ENCODE measurements around the gene F7.
"Not testable (repeated sequence)": the region's sequence is repeated elsewhere in the genome, so short reads cannot be mapped to it uniquely, and the experiment has no call there.

The F7 gene

DNA sequence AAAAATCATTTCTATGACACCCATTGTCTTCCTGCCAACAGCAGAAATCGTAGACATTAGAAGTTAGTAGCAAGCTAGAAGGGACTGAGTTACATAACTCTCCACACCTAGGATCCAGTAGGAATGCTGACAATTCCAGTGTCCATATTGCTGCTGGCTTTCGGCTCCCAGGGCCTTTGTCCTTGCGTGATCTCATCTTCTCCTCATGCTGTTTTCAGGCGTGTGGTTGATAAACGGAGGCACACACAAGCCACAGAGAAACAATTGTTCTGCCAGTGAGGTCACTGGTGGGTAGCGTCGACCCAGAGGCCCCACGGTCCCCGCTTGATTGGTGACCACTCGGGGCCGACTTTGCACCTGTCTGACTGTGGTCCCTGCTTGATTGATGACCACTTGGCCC, 31.6 kb upstream of the F7 start:
- no peak for DNase-seq

DNA sequence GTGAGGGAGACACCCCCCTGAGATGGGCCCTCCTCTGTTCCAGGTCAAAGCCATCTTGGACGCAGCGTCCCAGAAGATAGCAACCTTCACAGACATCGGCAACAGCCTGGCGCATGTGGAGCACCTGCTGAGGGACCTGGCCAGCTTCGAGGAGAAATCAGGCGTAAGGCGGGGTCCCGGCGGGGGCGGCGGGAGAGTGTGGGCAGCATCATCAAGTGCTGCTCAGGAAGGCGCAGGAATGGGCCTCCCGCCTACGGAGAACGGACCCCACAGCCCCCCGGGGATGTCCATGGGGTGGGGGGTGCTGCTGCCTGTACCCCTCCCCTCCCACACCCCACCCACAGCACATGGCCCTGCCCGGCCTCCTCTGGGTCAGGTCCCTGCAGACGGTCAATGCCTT, 31.2 kb upstream of the F7 start:
- no peak for DNase-seq

DNA sequence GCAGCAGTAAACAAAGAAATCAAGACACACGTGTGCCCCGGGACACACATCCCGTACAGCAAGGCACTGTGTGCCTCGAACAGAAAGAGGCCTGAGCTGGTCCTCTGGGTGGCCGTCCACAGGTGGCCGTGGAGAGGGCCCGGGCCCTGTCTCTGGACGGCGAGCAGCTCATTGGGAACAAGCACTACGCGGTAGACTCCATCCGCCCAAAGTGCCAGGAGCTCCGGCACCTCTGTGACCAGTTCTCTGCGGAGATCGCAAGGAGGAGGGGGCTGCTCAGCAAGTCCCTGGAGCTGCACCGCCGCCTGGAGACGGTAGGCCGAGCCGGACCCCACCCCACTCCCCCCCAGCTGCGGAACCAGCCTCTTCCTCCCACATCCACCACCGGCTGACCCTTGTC, 30.7 kb upstream of the F7 start:
- DNase-seq, result no peak

DNA sequence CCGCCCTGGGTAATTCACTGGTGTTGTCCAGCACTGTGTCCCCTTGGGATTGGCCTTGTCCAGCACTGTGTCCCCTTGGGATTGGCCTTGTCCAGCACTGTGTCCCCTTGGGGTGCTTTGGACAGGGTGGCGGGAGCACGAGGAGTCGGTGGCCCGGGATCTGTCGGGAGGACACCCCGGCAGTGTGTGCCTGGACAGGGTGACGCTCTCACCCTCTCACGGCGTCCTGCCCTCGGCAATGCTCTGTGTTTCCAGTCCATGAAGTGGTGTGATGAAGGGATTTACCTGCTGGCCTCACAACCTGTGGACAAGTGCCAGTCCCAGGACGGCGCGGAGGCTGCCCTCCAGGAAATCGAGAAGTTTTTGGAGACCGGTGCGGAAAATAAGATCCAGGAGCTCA, 29.9 kb upstream of the F7 start:
- no peak for DNase-seq

DNA sequence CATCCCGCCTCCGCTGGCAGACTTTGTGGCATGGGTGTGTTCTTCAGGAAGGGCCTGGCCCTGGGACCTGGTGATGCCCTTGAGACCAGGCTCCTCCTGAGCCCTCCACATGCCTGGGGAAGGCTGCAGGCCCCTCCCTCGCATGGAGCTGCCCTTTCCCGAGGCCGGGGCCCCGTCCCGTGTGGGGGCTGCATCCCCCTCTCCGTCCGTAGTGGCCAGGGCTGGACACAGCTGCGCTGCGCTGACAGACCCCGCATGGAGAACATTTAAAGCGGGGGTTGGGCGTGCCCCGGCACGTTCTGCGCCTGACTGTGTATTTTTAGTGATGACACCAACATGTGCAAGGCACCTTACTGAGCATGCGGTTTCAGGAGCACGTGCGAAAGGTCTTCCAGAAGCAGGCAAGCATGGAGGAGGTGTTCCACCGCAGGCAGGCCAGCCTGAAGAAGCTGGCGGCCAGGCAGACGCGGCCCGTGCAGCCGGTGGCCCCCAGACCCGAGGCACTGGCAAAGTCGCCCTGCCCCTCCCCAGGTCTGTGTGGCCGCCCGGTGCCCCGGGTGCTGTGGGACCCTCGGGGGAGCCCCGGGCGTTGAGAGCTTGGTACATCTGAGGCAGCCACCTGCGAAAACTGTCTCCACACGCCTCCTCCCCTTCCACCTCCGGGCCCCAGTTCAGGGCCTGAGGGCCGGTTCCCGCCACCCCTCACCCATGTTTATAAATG, 28.8 kb upstream of the F7 start:
- no peak for DNase-seq

DNA sequence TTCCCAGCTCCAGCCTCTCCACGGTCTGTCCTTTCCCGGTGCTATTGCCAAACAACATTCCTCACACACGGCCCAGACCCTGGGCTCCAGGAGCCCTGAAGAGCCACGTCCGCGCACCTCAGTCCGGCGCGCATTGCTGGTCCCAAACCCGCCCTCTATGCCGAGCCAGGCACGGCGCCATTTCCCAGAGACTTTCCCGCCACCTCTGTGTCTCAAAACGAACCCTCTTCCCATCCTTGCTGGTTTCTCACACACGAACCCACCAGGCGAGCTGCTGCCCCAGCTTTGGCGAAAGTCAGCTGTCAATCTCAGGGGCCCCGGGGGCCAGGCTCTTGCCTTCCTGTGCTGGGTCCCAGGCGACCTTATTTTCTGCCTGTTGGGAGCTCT, 28.0 kb upstream of the F7 start:
- no peak for DNase-seq

DNA sequence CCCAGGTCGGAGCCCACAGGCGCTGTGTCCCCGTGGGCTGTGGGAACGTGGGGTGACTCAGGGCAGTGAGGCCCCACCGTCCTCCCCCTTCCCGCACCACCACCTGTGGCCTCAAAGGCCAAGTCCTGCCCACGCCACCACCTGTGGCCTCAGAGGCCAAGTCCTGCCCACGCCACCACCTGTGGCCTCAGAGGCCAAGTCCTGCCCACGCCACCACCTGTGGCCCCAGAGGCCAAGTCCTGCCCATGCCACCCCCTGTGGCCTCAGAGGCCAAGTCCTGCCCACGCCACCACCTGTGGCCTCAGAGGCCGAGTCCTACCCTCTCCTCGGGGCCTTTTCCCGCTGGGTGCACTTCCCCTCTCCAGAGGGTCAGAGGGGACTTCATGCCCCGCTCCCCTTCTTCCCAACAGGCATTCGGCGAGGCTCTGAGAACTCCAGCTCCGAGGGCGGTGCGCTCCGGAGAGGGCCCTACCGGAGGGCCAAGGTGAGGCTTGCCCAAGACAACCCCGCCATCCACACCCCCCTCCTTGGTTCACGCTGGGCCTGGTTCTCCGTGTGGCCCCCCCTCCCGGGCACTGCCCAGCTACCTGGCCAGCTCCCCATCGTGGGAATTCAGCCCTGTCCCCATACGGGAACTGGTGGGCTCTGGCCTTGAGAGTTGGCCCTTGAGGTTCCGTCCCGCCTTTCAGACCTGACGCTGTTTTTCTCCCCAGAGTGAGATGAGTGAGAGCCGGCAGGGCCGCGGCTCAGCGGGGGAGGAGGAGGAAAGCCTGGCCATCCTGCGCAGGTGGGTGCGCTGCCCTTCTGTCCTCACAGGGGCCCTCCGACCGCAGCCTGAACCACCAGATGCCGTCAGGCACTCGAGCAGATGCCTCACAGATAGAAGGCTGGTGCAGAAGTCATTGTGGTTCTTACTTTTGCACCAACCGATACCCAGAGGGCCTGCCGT, 27.4 kb upstream of the F7 start:
- DNase-seq, result no peak

DNA sequence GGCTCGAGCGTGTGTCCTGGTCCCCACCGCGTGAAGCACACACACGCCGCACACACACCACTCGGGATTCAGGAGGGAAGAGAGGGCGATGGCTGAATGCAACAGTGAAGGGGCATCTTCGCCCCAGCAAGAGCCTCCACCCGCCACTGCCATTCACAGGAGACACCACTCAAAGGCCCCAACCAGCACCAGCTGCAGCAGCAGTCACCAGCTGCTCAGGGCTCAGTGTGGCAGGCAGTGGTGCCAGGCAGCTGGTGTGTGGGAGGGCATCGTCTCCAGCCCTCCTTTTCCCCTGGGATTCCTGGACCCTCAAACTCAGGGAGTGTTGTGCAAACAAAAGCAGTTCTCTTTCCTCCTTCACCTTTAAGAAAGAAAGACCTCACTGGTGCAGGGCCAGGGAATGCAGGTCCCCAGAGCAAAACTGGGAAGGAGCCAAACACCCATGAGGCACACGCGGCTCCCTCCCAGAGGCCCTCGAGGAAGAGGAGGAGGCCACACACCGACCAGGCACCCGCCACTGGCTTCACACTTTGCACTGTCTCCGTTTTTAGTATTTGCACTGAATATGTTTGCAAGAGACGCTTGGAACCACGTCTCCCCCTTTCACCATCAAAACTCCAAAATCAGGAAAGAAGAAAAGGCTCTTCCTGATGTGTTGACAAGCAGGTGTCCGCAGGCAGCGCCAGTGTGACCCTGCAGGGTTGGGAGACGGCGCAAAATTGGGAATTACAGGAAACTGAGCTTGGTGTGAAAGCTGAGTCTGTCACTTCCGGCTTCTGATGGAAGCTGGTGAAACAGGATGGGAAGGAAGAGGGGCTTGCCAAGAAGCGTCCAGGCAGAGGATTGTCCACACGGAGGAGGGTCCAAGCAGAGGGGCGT, 26.4 kb upstream of the F7 start:
- DNase-seq, result no peak

DNA sequence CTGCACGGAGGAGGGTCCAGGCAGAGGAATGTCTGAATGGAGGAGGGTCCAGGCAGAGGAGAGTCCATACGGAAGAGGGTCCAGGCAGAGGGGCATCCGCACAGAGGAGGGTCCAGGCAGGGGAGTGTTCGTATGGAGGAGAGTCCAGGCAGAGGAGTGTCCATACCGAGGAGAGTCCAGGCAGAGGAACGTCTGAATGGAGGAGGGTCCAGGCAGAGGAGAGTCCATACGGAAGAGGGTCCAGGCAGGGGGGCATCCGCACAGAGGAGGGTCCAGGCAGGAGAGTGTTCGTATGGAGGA, 25.9 kb upstream of the F7 start:
- not testable (repeated sequence) for DNase-seq

DNA sequence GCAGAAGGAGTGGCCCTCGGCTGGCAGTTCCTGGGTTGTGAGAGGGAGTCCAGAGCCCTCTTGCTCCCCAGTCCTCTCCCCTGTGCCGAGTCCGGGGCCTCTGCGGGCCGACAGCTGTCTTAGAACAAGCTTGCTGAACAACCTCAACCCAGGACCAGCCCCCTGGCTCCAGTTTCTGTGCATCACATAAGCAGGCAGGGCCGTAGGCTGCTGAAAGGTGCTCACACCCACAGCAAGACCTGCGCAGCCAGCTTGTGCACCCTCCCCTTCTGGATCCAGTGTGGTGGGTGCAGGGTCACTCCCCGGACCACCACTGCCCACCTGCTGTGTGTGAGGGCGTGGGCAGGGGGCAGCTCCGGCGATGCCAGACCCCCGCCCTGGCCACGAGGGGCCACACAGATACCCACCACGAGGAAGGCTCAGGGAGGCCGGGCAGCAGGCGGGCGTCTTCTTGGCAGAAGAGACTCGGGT, 25.2 kb upstream of the F7 start:
- no peak for DNase-seq

DNA sequence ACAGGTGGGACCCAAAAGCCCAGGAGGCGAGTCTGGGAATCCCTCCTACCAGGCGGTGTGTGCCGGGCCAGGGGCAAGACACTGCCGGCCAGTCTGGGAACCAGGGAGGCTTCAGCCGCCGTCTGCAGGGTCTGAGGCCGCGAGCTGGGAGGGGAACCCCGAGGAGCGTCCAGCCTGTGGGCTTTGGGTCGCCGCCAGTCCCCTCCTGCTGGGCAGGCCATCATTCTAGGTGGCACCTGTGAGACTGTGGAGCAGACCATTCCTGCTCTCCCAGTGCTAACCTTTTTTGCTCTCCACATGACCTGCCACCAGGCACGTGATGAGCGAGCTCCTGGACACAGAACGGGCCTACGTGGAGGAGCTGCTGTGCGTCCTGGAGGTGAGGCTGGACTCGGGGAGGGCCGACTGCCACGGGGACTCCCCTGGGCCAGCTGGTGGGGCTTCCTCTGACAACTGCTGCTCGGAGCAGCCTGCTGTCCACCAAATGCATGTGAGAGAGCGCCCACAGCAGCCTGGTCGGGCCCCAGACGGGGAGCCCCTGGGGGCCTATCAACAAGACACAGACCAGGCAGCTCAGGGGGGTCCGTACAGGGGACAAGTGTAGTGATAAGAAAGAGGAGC, 24.6 kb upstream of the F7 start:
- no peak for DNase-seq

DNA sequence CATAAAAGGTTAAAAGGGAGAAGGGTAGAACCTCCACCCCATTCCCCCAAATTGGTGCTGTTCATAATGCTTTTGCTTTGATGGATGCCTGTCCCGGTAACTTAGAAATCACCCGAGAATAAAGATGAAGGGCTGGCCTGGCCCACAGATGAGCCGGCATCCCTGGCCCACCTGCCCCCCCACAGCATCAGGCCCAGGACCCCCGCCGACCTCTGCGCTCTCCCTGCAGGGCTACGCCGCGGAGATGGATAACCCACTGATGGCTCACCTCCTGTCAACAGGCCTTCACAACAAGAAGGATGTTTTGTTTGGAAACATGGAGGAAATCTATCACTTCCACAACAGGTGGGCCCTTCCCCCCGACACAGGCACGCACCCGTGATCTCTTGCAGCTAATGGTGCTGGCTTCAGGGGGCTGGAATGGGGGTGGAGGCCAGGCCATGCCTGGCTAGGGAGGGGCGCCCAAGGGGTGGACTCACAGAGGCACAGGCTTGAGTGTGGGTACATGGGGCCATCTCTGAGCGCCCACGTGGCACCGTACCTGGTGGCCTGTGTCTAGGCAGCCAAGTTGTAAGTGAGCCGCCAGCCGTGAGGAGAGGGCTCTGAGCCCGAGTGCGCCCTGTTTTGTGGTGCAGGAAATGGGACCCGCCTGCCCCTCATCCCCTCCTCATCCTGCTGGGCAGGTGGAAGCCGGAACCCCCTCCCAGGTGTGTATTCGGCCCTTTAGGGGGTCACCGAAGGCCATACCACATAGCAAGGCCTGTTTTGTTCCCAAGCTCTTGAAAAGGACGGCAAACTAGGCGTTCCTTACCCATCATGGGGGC, 23.2 kb upstream of the F7 start:
- DNase-seq, result no peak

DNA sequence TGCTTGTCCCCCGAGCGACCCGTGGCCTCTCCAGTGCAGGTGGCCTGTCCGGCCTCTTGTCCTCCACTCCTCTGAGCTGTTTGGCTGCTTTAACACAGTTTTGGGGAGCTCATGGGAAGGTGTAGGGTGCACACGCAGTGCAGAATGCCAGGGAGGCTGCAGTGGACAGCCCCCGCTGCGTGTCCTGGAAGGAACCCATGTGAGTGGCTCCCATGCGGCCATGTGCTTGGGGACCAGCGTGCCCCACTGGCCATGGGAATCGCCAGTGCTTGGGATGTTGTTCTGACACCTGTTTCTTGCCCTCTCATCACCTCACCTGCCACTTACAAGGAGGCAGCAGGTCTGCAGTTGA, 22.6 kb upstream of the F7 start:
- DNase-seq, result no peak

DNA sequence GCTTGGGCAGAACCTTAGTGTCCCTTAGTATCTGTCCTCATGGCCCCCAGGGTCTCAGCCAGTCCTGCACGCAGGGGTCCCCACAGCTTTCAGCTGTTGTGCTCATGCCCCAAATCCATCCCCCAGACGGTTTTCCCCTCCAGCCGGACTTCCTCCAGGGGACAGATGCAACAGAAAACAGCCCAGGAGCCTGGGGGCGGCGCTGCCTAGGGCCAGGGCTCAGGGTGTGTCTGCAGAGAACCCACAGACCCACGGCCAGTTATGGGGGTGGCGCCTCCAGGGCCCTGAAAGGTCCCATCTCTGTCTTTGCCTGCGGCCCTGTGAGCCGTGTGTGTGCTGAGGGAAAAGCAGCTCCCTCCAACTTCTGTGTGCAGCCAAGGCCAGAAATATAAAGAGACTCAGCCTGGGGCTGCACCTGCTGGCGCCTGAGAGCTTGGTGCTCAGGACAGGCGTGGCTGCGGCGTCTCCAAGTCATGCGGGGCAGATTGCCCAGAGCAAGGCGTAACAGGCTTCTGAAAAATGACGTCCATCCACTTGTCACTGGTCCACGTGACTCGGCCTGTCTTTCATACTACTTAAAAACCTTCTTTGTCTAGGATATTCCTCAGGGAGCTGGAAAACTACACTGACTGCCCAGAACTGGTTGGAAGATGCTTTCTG, 22.1 kb upstream of the F7 start:
- no peak for DNase-seq

DNA sequence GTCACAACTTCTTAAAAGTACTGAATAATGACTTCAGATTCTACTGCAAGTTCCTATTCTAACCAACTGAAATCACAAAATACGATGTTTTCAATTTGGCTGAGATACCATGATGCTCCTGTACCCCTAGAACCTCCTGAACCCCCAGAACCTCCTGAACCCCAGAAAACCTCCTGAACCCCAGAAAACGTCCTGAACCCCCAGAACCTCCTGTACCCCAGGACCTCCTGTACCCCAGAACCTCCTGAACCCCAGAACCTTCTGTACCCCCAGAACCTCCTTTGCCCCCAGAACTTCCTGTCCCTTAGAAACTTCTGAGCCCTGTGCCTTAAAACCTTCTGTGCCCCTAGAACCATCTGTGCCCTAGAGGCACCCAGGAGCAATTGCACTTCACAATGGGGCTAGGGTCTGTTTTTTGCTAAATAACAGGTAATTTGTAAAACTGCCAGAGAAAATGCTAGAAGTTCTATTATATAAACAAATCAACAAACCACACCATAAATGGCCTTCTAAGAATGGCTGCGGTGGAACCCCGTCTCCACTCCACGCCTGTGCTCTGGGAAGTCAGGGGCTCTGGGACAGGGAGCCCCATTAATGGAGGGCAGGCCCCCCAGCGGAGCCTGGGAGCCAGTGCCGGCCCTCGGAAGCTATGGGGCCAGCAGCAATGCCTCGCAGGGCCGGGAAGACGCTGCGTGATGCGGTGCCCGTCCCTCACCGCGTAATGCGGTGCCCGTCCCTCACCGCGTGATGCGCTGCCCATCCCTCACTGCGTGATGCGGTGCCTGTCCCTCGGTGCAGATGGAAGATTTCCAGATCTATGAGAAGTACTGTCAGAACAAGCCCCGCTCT, 21.3 kb upstream of the F7 start:
- no peak for DNase-seq

DNA sequence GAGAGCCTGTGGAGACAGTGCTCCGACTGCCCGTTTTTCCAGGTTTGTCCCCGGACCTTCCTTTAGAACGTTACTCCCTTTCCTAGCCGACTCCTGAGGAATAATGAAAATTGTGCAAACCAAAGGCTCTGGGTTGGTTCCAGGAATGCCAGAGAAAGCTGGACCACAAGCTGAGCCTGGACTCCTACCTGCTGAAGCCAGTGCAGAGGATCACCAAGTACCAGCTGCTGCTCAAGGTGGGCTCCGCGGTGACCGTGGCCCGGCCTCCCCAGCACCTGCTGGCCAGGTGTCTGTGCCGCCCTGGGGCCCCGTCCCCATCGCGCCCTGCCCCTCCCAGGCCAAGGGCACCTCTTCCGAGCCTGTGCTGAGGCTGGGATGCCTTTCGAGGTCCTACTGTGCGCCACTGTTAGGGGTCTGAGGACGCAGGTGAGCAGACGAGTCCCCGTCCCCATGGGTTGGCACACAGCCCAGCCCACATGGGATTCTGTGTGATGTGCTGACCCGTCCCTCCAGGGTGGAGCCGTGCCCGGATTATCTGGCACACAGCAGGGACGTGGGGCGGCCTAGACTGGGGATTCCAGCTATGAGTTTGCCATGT, 20.5 kb upstream of the F7 start:
- no peak for DNase-seq

DNA sequence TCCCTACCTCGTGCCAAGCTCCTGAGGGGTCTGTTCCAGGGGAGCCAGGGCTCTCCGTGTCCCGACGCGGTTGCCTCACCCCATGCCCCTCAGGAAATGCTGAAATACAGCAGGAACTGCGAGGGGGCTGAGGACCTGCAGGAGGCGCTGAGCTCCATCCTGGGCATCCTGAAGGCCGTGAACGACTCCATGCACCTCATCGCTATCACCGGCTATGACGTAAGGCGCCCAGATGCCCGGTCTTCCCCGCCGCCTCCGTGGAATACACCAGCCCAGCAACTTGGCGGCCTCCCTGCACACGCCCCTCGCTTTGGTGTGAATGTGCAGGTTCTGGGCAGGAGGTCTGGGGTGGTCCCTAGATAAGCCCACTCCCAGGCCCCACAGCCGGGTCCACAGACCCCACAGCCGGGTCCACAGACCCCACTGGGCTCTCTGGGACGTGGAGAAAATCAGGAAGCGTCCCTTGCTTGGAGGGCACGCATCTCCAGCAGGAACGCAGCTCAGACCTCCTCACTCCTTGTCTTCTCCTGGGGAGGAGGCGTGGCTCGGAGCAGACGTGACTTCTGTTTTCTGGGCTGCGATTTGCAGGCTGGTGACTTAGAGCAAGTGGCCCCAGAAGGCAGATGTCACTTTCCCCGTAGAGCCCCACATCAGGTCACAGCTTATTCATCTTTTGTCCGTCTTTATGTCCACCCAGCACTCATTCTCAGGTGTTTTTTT, 19.4 kb upstream of the F7 start:
- DNase-seq, result no peak

DNA sequence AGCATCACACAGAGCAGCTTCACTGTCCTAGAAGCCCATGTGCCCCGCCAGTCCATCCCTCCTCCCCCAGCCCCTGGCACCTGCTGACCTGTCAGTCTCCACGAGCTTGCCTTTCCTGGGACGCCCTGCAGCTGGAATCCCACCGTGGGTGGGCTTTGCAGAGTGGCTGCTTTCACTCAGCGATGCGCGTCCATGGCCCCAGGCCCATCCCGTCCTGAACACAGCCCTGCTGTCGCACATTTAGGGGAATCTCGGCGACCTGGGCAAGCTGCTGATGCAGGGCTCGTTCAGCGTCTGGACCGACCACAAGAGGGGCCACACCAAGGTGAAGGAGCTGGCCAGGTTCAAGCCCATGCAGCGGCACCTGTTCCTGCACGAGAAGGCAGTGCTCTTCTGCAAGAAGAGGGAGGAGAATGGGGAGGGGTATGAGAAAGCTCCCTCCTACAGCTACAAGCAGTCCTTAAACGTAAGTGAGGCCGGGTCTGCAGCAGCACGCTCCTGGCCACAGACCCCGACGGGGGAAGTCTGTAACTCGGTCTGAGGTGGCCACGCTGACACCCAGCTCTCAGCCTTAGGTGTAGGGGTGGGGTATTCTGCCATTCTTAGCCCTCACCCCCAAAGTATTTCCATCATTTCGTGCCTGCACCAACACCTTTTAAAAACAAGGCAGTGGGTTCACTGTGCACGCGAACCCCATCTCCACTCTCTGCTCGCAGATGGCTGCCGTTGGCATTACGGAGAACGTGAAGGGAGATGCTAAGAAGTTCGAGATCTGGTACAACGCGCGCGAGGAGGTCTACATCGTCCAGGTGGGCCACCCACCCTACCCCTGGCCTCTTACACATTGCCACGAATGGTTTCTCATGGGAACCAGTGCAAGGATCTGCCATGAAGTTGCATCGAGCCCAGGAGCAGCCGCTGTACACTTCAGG, 18.3 kb upstream of the F7 start:
- no peak for DNase-seq
